ENCODE measurements around the gene SLC6A7. TPM values are rescaled to one million over a fixed set of nuclear protein-coding genes. Genes with fewer than 3 reads are reported as not detected.

Gene SLC6A7
- total RNA-seq, 2 experiments from 2014 or later = not detected

GRCh38 chr5:150252489-150252888 is 62.6 kb downstream of the SLC6A7 start:
- H3K27me3 Mint-ChIP-seq = no peaks in the 10 kb centered on the region
- no peak for DNase-seq
- ATAC-seq = no peak
- CTCF ChIA-PET = no interaction called here
- no peaks in the 10 kb centered on the region for H3K9me3 Mint-ChIP-seq (ENCODE audit: low read depth)
- H3K36me3 Mint-ChIP-seq = no peaks in the 10 kb centered on the region
- no peak overlapping the region for H3K4me3 Mint-ChIP-seq
- H3K4me1 Mint-ChIP-seq = no peaks in the 10 kb centered on the region
- no peak overlapping the region for H3K27ac Mint-ChIP-seq

DNA sequence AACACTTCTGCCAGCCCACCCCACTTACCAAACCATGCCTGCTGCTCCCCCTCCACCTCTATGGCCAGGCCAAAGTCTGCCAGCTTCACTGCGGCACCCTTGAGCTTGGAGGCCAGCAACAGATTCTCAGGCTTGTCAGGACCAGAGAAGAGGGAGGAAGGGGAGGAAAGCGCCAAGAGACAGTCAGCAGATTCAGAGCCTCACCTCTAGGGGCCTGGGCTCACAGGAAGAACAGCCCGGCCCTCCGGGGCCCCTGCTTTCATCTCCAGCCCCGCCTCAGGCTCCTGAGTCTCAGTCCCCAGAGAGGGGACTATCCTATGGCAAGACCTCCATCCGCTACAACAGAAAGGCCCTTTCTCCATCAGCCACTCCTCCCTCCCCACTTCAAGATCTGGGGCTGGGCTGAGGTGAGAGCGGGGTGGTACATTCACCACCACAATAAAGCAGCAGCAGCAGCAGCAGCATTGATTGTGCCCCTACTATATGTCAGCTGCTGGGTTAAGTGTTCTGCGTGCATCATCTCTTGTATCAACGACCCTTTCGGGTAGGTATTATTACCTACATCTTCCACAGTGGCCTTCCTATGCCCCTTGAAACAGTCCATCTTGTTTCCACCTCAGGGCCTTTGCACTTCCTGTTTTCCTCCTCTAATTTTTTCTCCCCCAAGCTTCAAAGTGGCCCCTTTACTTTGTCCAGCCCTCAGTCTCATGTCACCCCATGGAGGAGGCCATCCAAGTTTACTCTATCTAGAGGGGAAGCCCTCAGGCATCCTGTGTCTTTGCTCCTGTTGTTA is 63.8 kb downstream of the SLC6A7 start:
- H3K9me3 Mint-ChIP-seq (ENCODE audit: low read depth) = no peaks in the 10 kb centered on the region
- no peaks in the 10 kb centered on the region for H3K27me3 Mint-ChIP-seq
- no peak overlapping the region for H3K27ac Mint-ChIP-seq
- DNase-seq (no peak), ATAC-seq (no peak)
- H3K4me3 Mint-ChIP-seq = no peak overlapping the region
- no peaks in the 10 kb centered on the region for H3K36me3 Mint-ChIP-seq
- no peaks in the 10 kb centered on the region for H3K4me1 Mint-ChIP-seq
- CTCF ChIA-PET = no interaction called here

DNA sequence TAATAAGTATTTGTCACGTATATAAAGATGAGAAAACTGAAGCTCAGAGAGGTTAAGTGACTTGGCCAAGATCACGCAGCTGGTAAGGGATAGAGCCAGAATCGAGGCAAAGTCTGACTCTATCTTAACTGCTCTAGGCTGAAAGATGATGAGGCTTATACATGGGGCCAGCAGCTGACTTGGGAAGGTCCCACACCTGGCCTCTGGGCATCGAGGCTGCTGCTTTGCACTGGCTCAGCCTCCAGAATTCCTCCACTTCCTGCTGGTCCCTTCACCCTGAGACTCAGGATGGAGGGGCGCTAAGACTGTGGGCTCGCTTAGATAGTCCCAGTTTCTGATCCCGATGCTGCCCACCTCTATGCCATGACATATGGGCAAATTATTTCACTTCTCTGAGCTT is 64.5 kb downstream of the SLC6A7 start:
- Mint-ChIP-seq H3K27ac (no peak overlapping the region), H3K36me3 (no peaks in the 10 kb centered on the region), H3K27me3 (no peaks in the 10 kb centered on the region), H3K4me3 (no peak overlapping the region), H3K9me3 (ENCODE audit: low read depth) (no peaks in the 10 kb centered on the region), H3K4me1 (no peaks in the 10 kb centered on the region)
- CTCF ChIA-PET = interaction anchor here (0.9 kb wide), 1 partner anchor 23 kb away, joined by 3 read pairs; no protein-coding TSS in a partner anchor
- no peak for ATAC-seq
- no peak for DNase-seq

- Mint-ChIP-seq H3K27ac (no peak overlapping the region), H3K4me3 (no peak overlapping the region), H3K4me1 (no peaks in the 10 kb centered on the region), H3K36me3 (no peaks in the 10 kb centered on the region), H3K9me3 (ENCODE audit: low read depth) (no peaks in the 10 kb centered on the region), H3K27me3 (no peaks in the 10 kb centered on the region)
- CTCF ChIA-PET = interaction anchor here (0.9 kb wide), 1 partner anchor 23 kb away, joined by 3 read pairs; no protein-coding TSS in a partner anchor
- no peak for DNase-seq
- ATAC-seq = no peak
Observed at GRCh38 chr5:150254774-150255173, 64.9 kb downstream of the SLC6A7 start.

DNA sequence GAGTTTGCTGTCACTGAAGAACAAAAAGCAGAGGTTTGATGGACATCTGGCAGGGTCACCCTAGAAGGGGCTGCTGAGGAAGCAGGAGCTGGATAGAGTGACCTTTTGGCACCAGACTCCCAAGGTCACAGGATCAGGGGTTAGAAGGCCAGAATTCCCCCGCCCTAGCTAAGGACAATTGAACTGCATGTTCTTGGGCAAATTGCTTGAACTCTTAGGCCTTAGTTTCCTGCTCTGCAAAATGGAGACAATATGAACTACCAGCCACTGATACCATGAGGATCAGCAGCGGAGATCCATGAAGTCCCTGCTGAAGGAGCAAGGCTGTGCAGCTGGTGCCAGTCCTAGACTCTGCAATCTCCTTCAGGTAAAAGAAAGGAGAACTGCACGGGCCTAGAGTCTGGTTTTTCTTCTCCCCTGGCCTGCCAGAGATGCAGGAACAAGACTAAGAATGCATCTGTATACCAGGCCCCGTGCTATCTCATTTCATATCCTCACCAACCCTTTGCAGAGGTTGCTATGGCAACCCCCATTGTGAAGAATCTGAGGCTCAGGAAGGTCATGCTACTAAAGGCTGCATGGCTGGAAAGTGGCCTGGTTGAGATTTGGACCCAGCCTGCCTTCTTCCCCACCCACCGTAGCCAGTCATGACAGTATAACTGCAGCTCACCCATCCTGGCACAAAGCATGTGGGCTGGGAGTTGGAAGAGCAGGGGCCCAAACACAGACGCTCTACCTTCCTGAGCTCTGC is 66.0 kb downstream of the SLC6A7 start:
- H3K27ac Mint-ChIP-seq = no peak overlapping the region
- ATAC-seq (no peak), DNase-seq (no peak)
- H3K4me1 Mint-ChIP-seq = no peaks in the 10 kb centered on the region
- CTCF ChIA-PET = no interaction called here
- no peaks in the 10 kb centered on the region for H3K36me3 Mint-ChIP-seq
- H3K9me3 Mint-ChIP-seq (ENCODE audit: low read depth) = no peaks in the 10 kb centered on the region
- no peak overlapping the region for H3K4me3 Mint-ChIP-seq
- H3K27me3 Mint-ChIP-seq = no peaks in the 10 kb centered on the region

- Mint-ChIP-seq H3K27ac (no peak overlapping the region), H3K27me3 (no peaks in the 10 kb centered on the region), H3K36me3 (no peaks in the 10 kb centered on the region), H3K9me3 (ENCODE audit: low read depth) (no peaks in the 10 kb centered on the region), H3K4me3 (no peak overlapping the region), H3K4me1 (no peaks in the 10 kb centered on the region)
- no peak for DNase-seq
- no peak for ATAC-seq
- CTCF ChIA-PET = no interaction called here
Observed at GRCh38 chr5:150256410-150257064, 66.7 kb downstream of the SLC6A7 start.

- ATAC-seq = peak; percentile 15
- Mint-ChIP-seq H3K36me3 (no peaks in the 10 kb centered on the region), H3K27me3 (peaks cover 2% of the 10 kb centered on the region), H3K4me1 (no peaks in the 10 kb centered on the region), H3K27ac (no peak overlapping the region), H3K9me3 (ENCODE audit: low read depth) (no peaks in the 10 kb centered on the region), H3K4me3 (no peak overlapping the region)
- CTCF ChIA-PET = no interaction called here
- no peak for DNase-seq
Observed at GRCh38 chr5:150257424-150257823, 67.6 kb downstream of the SLC6A7 start.

GRCh38 chr5:150258130-150258529 is 68.3 kb downstream of the SLC6A7 start:
- peak; percentile 63 for ATAC-seq

More at GRCh38 chr5:150258130-150258529, 68.3 kb downstream of the SLC6A7 start:
- no peaks in the 10 kb centered on the region for H3K36me3 Mint-ChIP-seq
- H3K9me3 Mint-ChIP-seq (ENCODE audit: low read depth) = no peaks in the 10 kb centered on the region
- H3K27ac Mint-ChIP-seq = no peak overlapping the region
- peaks cover 2% of the 10 kb centered on the region for H3K27me3 Mint-ChIP-seq
- no peak overlapping the region for H3K4me3 Mint-ChIP-seq
- no peak for DNase-seq
- H3K4me1 Mint-ChIP-seq = no peaks in the 10 kb centered on the region
- CTCF ChIA-PET = interaction anchor here (1.3 kb wide), 1 partner anchor 26 kb away, joined by 4 read pairs; no protein-coding TSS in a partner anchor

Other genes with a start within 250 kb of the SLC6A7 start
- gene PDE6A, start 245.3 kb upstream of the SLC6A7 start, total RNA-seq = not detected
- 1 to 10 TPM; 6.2 to 8.4 TPM for gene SLC26A2, start 229.3 kb upstream of the SLC6A7 start, total RNA-seq
- gene TIGD6, start 189.4 kb upstream of the SLC6A7 start, total RNA-seq = 1 to 10 TPM; 1.7 to 2.9 TPM
- gene HMGXB3, start 189.3 kb upstream of the SLC6A7 start, total RNA-seq = 10 to 100 TPM; 44.1 to 49.4 TPM
- under 1 TPM in 1 of 2 experiments, not detected in 1; 0.26 TPM for gene CSF1R, start 103.5 kb upstream of the SLC6A7 start, total RNA-seq
- 10 to 100 TPM; 53.3 to 68.9 TPM for gene PDGFRB, start 34.2 kb upstream of the SLC6A7 start, total RNA-seq
- gene CDX1, start 23.3 kb upstream of the SLC6A7 start, total RNA-seq = not detected
- gene CAMK2A, start 99.7 kb downstream of the SLC6A7 start, total RNA-seq = not detected
- not detected for gene ARSI, start 112.8 kb downstream of the SLC6A7 start, total RNA-seq
- 10 to 100 TPM; 95.3 to 96.9 TPM for gene TCOF1, start 167.6 kb downstream of the SLC6A7 start, total RNA-seq
- gene CD74, start 222.8 kb downstream of the SLC6A7 start, total RNA-seq = 1,000 to 10,000 TPM; 1,513 to 1,561 TPM